ENCODE data around the gene TDP1.
"Not testable (repeated sequence)": the region's sequence is repeated elsewhere in the genome, so short reads cannot be mapped to it uniquely, and the experiment has no call there.

The TDP1 gene

DNA sequence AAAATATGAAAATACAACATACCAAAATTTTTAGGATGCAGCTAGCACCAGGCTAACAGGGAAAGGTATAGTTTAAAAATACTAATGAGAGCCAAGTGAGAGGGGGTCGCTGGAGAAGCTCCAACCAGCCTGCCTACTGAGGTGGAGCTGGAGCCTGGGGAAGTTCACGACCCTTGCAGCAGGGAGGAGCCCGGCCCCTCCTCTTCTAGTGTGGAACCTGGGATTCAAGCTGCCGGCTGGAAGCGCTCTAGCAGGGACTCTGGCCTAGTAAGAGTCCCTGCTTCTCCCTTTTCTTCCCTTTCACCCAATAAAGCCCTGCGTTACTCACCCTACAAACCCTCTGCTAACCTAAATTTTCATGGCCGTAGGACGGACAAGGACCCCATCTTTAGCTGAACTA, 101.1 kb downstream of the TDP1 start:
- no peak for DNase-seq

DNA sequence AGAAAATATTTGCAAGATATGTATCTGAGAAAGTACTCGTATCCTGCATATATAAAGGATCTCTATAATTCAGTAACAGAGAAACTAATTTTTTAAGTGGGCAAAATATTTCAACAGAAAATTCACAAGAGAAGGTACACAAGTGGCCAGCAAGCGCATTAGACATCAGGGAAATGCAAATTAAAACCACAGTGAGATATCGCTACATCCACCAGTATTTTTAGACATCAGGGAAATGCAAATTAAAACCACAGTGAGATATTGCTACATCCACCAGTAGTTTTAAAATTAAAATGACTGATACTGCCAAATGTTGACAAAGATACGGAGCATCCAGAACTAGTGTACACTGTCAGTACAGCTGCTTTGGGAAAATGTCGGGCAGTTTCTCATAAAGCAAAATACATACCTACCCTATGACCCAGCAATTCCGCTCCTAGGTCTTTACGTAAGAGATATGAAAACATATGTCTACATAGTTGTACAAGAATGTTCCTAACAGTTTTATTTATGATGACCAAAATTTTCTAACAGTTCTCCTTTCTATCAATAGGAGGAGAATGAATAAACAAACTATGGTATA, 103.2 kb downstream of the TDP1 start:
- DNase-seq, result no peak

DNA sequence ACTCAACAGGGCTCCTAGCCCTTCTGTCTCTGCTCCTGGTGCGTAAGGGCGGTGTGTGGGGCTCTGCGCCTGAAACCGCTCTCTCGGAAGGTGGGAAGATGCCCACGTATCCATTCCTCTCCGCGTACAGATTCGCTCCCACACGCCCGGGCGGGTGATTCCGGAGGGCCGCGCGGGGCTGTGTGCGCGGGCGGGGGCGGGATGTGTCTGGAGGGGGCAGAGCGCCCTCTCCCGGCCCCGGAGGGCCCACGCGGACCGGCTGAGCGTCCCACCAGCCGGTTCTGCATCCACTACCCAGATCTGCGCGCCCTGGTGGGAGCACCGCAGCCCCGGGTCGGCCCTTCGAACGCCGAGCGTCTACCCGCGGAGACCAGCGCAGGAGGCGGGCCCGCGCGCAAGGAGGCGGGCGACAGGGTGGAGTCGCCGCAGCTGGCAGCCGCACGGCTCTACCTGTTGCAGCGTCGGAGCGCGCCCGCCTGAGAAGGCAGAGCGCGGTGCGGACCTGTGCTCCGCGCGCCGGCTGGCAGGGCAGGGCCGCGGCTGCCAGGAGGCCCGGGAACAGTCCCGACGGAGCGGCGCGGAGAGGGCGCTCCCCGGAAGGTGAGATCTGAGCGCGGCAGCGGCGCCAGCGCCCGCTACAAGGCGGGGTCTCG, 104.7 kb downstream of the TDP1 start:
- peak; percentile 92 for DNase-seq

DNA sequence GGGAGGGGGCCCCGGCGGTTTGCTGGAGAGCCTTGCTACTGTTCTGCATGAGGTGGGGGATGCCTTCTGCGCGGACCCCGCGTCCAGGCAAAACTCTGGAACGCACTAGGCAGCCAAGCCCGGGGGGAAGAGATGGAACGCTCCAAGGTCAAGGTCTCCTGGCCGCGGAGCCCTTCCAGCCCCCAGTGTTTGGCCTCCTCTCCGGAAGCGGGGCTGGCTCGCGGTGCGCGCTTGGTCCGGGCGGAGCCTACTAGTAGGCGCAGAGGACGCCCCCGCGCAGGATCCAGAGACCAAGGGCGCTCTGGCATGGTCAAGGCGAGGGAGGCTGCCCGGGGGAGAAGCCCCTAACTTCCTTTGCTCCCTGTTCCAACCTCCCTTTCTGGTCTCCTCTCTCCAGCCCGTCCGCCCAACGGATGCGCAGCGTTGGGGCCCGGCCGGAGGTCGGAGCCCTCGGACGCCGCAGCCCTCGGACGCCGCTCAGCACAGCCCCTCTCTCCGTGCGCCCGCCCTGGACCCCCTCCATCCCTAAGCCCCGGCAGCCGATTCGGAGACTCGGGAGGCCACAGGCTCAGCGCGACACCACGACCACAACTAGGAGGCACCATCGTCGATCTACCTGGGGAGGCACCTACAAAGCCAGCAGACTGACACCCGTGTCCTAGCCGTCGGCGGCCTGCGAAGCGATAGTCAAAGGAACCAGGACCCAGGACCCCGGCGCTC, 105.4 kb downstream of the TDP1 start:
- peak; percentile 69 for DNase-seq

DNA sequence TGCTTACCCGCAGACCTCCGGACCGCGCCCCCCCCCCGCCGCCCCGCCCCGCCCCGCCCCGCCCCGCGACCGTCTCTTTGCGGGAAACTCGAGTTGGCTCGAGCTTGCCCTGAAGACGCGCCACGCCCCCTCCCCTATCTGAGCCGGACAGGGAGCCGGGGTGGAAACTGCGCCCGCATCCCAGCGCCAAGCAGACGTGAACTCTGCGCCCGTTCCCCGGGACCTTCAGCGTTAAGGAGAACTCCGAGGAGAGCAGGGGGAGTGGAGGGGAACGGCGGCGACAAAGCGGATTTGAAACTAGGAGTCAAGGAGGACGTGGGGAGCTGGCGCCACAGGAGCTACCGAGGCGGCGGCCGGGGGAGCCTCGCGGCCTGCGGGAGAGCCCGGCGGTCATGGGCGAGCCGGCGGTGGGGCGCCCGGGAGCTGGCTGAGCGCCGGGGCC, 106.0 kb downstream of the TDP1 start, which contains the start of gene KCNK13:
Gene KCNK13, plus strand, starts transcription at position 310 of the 442 bp plus-strand sequence. CDS start 212 bp downstream, outside the sequence.
- peak; percentile 58 for DNase-seq

DNA sequence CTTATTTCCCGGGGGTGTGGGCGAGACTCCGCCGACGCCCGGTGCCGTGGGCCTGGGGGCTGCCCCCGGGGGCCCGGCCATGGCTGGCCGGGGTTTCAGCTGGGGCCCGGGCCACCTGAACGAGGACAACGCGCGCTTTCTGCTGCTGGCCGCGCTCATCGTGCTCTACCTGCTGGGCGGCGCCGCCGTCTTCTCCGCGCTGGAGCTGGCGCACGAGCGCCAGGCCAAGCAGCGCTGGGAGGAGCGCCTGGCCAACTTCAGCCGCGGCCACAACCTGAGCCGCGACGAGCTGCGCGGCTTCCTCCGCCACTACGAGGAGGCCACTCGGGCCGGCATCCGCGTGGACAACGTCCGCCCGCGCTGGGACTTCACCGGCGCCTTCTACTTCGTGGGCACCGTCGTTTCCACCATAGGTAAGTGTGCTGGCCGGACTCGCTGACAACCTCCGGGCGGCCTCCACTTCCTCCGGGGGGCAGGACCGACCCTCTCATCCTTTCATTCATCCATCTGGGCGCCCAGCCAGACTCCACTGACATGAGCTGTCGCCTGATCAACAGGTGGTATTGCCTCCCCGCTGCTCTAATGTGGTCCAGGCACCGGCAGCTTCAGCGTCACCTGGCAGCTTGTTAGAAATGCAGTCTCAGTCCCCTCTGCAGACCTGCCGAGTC, 106.5 kb downstream of the TDP1 start:
- peak; percentile 93 for DNase-seq

DNA sequence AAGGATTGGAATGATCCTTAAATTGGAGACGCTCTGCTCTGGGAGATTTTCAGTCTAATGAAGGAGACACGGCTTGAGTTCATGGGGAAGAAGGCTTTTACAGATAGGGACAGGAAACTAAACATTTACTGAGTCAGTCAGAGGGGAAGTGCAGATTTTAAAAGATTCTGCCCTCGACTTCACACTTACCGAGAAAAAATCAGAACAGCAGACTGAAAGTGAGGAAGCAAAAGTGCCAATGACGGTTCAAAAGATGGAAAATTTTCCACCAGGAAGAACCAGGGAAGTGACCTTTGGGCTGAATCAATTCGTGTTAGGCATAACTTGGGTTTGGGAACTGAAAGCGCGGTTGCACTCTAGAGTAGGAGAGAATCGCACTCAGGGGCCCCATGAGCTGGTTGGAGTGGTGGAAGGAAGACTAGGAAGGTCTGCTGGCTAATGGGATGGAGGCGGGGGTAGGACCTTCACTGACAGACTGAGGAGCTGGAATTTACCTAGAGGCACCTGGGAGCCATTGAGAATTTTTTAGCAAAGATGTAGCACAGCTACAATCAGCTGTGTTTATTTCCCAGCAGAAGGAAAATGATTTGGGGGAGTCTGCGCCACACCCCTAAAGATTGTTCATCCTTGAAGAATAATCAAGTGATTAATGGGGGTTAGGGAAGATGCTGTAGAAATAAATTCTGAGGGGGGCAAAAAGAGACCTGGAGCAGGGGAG, 107.3 kb downstream of the TDP1 start:
- DNase-seq, result no peak

DNA sequence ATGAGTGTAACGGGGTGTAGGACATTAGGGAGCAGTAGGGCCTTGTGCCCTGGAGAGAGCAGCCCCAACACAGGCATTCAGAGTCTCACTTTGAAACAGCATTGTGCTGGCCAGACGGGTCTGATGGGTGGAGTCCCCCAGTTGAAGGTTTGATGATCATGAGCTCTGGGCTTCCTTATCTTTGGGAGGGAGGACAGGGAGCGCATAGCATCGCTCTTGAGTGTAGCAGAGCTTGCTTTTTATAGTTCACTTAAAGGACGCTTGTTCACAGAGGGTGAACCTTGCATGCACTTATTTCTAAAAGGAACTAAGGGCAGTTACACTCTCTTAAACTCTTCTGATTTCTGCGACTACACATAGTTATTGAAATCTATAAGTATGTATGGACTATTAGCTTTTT, 116.6 kb downstream of the TDP1 start:
- DNase-seq, result no peak

DNA sequence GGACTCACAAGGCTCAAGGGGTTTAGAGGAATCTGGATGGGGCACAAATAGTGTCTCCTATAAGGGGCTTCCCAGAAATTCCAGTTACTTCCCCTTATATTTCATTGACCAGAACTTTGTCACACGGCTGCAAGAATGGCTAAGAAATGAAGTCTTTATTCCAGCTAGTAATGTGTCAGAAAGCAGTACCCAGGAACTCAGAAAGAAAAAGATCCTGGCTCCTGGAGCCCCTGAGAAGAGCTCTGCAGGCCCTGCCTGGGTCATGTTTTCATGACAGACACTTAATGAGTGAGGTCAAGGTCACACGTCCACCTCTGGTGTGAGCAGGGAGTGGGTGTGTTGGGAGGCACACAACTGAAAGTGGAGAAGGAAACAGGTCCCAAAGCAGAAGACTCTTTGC, 123.8 kb downstream of the TDP1 start:
- DNase-seq, result no peak

DNA sequence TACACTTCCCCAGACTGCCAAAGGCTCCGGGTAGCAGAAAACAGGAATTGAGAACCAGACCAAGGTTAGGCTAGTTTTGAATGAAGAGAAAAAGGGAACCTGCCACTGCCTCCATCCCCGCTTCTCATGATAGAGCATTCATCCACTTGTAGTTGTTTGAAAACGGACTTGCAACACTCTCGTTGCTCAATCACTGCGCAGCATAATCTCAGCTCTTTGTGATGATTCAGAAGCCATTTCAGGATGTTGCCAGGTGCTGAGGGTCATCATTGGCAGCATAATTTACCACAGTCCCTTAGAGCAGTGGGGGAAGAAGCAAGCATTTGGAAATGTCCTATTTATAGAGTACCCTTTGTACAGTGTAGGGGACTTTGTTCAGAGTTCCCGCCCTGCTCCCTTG, 131.7 kb downstream of the TDP1 start:
- no peak for DNase-seq

DNA sequence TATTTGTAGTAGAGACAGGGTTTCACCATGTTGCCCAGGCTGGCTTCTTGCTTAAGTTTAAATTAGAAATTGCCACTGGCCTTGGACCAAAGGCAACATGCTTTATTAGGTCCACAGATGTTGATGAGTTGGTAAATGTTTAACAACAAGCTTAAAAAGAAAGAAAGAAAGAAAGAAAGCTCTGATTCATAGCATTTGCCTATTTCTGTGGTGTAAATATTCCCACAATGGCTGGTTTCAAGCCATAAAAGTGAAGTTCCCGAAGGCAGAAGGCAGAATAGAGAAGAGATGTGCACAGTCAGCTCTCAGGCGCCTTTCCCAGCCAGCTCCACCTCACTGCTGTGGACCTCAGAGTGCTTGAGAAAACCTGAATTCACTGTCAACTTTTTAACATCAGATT, 132.4 kb downstream of the TDP1 start:
- DNase-seq, result no peak

DNA sequence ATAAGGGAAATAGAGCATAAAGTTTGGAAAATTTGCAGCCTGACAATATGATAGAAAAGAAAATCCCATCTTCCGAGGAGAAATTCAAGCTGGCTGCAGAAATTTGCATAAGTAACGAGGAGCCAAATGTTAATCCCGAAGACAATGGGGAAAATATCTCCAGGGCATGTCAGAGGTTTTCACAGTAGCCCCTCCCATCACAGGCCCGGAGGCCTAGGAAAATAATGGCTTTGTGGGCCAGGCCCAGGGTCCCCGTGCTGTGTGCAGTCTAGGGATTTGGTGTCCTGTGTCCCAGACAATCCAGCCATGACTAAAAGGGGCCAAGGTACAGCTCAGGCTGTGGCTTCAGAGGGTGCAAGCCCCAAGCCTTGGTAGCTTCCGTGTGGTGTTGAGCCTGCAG, 133.8 kb downstream of the TDP1 start:
- not testable (repeated sequence) for DNase-seq

DNA sequence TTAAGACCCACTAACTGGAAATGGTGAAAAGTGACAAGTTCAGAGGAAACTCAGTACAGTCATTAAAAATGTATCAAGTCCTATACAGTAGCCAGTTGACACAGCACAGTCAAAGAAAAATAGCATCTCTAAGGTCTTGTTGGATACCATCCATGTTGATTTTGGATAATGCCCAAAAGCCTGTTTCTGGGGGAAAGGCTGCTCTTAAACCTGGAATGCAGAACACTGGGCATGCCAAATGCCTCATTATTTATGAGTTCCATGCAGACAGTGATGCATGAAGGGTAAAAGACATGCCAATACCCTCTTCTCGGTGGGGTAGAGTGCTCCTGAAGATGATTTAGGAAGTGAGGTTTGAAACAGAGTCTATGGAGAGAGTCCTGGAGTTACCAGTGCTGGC, 135.7 kb downstream of the TDP1 start:
- no peak for DNase-seq

DNA sequence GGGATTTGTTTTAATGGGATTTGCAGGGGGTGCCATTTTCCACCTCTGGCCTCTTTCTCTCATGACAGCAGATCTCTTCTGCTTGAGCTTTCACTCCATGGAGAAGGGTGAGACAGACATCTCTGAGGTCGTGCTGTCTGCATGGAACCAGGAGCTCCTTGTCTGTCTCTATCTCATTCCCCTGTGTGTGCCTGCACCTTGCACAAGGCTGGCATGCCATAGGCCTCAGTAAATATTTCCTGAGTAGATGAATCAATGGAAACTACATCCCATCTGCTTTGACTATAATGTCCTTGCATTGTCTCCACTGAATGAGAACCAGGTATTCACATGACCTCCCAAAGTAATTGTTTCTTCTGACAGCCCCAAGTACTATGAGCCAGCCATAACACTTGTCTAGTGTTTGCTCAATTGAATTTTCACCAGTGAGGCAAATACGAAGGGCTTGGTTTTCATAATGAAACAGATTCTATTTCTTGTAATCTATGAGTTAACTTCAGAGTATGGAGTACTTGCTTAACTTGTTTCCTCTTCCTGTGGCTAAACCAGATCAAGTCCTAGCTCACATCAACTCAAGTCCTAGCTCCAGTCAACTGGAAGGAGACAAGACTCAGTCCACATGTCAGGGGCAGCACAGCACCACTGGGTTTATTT, 138.3 kb downstream of the TDP1 start:
- DNase-seq, result peak; percentile 70
